Neural progenitor cell (in vitro differentiated cells): ENCODE measurements around the gene MYL11. TPM values are rescaled to one million over a fixed set of nuclear protein-coding genes. Genes with fewer than 3 reads are reported as not detected.
A peak's percentile ranks its signal among the peaks of the same experiment; 100 is the strongest.

Source experiments
- DNase-seq: peaks from one replicate; pipeline ENCODE4 v3.0.0-alpha.2; 2016; ENCODE audit warnings: low spot score
- H2AFZ ChIP-seq: fragments of 200-600 bp; sonication (generic); replicated peaks from 2 replicates; pipeline ENCODE4 v1.6.1; 2016; ENCODE audit warnings: antibody characterized with exemption
- H3F3A ChIP-seq: fragments of 200-600 bp; sonication (generic); 2 replicates; pipeline ENCODE4 v1.6.1; 2016; ENCODE audit warnings: antibody characterized with exemption, low read depth
- H3K27ac ChIP-seq: fragments of 200-600 bp; sonication (generic); 2 replicates; pipeline ENCODE4 v1.5.1; 2016; ENCODE audit warnings: mild to moderate bottlenecking
- H3K27me3 ChIP-seq: fragments of 200-600 bp; sonication (generic); 2 replicates; pipeline ENCODE4 v1.6.1; 2016; ENCODE audit warnings: mild to moderate bottlenecking, moderate library complexity
- H3K36me3 ChIP-seq: fragments of 200-600 bp; sonication (generic); 2 replicates; pipeline ENCODE4 v1.5.1; 2016
- H3K4me1 ChIP-seq: fragments of 200-600 bp; sonication (generic); 2 replicates; pipeline ENCODE4 v1.6.1; 2016; ENCODE audit warnings: mixed run types
- H3K4me2 ChIP-seq: fragments of 200-600 bp; sonication (generic); 2 replicates; pipeline ENCODE4 v1.6.1; 2016
- H3K4me3 ChIP-seq: fragments of 200-600 bp; sonication (generic); 2 replicates; pipeline ENCODE4 v1.5.1; 2016
- H3K79me2 ChIP-seq: fragments of 200-600 bp; sonication (generic); 2 replicates; pipeline ENCODE4 v1.6.1; 2016; ENCODE audit warnings: low read depth
- H3K9ac ChIP-seq: fragments of 200-600 bp; sonication (generic); 2 replicates; pipeline ENCODE4 v1.6.1; 2016
- H3K9me3 ChIP-seq: fragments of 200-600 bp; sonication (generic); 2 replicates; pipeline ENCODE4 v1.5.1; 2016; ENCODE audit warnings: low read depth
- H4K20me1 ChIP-seq: fragments of 200-600 bp; sonication (generic); 2 replicates; pipeline ENCODE4 v1.6.1; 2016; ENCODE audit warnings: low read depth
- H3K27ac Mint-ChIP-seq: 3 replicates; pipeline ENCODE4 v1.8.0; 2021; ENCODE audit warnings: mixed read lengths
- H3K27me3 Mint-ChIP-seq: 2 replicates; pipeline ENCODE4 v1.8.0; 2022; ENCODE audit warnings: low read depth, mild to moderate bottlenecking, inconsistent platforms, moderate library complexity, mixed read lengths; ENCODE audit not compliant: insufficient read depth
- H3K36me3 Mint-ChIP-seq: 3 replicates; pipeline ENCODE4 v1.8.0; 2021; ENCODE audit warnings: mixed read lengths
- H3K4me1 Mint-ChIP-seq: 3 replicates; pipeline ENCODE4 v1.8.0; 2021; ENCODE audit warnings: mixed read lengths
- H3K4me3 Mint-ChIP-seq: 3 replicates; pipeline ENCODE4 v1.8.0; 2021; ENCODE audit warnings: mild to moderate bottlenecking, moderate library complexity, mixed read lengths
- H3K9me3 Mint-ChIP-seq: 3 replicates; pipeline ENCODE4 v1.8.0; 2020; ENCODE audit warnings: mixed read lengths
- CTCF ChIP-seq: fragments of 200-600 bp; sonication (generic); IDR thresholded peaks from 2 replicates; pipeline ENCODE4 v1.5.1; 2017; ENCODE audit warnings: antibody characterized with exemption, mild to moderate bottlenecking
- EZH2 ChIP-seq: fragments of 200-600 bp; sonication (generic); IDR thresholded peaks from 2 replicates; pipeline ENCODE4 v1.6.1; 2017; ENCODE audit warnings: antibody characterized with exemption, mild to moderate bottlenecking, moderate library complexity
- EZH2phosphoT487 ChIP-seq: fragments of 200-600 bp; sonication (generic); IDR thresholded peaks from 2 replicates; pipeline ENCODE4 v1.6.1; 2017; ENCODE audit warnings: antibody characterized with exemption
- small RNA-seq: library from RNA; depleted of rRNA; stranded (forward); fragments of <200 nt; gene quantifications from one replicate; pipeline ENCODE3, GENCODE V24; 2015
- total RNA-seq: library from RNA; depleted of rRNA; stranded (reverse); fragments of >200 nt; gene quantifications from 2 replicates; pipeline ENCODE4 v1.2.3, GENCODE V29; 2015; ENCODE audit warnings: low replicate concordance

The MYL11 gene
- total RNA-seq, 1 donor from 2014 or later = 4.1 TPM

- Mint-ChIP-seq H3K27ac (no peak overlapping the region), H3K9me3 (no peaks in the 10 kb centered on the region), H3K4me1 (peaks cover 11% of the 10 kb centered on the region), H3K4me3 (no peak overlapping the region), H3K27me3 (peaks cover 2% of the 10 kb centered on the region), H3K36me3 (peaks cover 36% of the 10 kb centered on the region)
- Histone ChIP-seq H3K4me1 (peaks cover 4% of the 10 kb centered on the region), H3K9ac (no peak overlapping the region), H2AFZ (no peak overlapping the region), H3K79me2 (no peaks in the 10 kb centered on the region), H3K4me3 (no peak overlapping the region), H4K20me1 (peaks cover 24% of the 10 kb centered on the region), H3F3A (peaks cover 36% of the 10 kb centered on the region), H3K27me3 (no peaks in the 10 kb centered on the region), H3K9me3 (no peaks in the 10 kb centered on the region), H3K4me2 (no peak overlapping the region), H3K27ac (no peak overlapping the region), H3K36me3 (no peaks in the 10 kb centered on the region)
- no peak for DNase-seq
- TF ChIP-seq CTCF = no peak
- TF ChIP-seq EZH2phosphoT487 = no peak
- no peak for TF ChIP-seq EZH2
Measured at GRCh38 chr16:30421010-30421409, 46.4 kb downstream of the MYL11 start.

Small RNA genes lying within 50 kb of the gene (small RNA-seq; reads per million reads assigned to genes)
- 0.50 reads per million, percentile 55 among the genes with 10 or more reads in this experiment for gene RF00406

Other genes starting within 250 kb of the MYL11 start
- gene CORO1A, start 191.2 kb upstream of the MYL11 start, total RNA-seq = 9.4 and 10.6 TPM in 2 replicates
- 90.4 and 133 TPM in 2 replicates for gene BOLA2B, start 181.1 kb upstream of the MYL11 start, total RNA-seq
- gene SLX1A, start 180.9 kb upstream of the MYL11 start, total RNA-seq = 10.4 and 31.7 TPM in 2 replicates
- gene SULT1A3, start 175.5 kb upstream of the MYL11 start, total RNA-seq = 6.2 and 8.5 TPM in 2 replicates
- gene NPIPB13, start 126.3 kb upstream of the MYL11 start, total RNA-seq = 1.9 and 4.0 TPM in 2 replicates
- gene CD2BP2, start 19.5 kb upstream of the MYL11 start, total RNA-seq = 30.4 and 55.1 TPM in 2 replicates
- gene TBC1D10B, start 4.3 kb upstream of the MYL11 start, total RNA-seq = 8.2 and 23.4 TPM in 2 replicates
- 1.1 TPM in 1 of 2 replicates, not detected in the other for gene SEPTIN1, start 7.8 kb downstream of the MYL11 start, total RNA-seq
- gene ZNF48, start 20.6 kb downstream of the MYL11 start, total RNA-seq = 39.3 and 41.8 TPM in 2 replicates
- 6.0 and 17.7 TPM in 2 replicates for gene ZNF771, start 32.8 kb downstream of the MYL11 start, total RNA-seq
- gene DCTPP1, start 55.2 kb downstream of the MYL11 start, total RNA-seq = 30.4 and 47.9 TPM in 2 replicates
- 9.0 and 13.9 TPM in 2 replicates for gene SEPHS2, start 71.1 kb downstream of the MYL11 start, total RNA-seq
- gene ITGAL, start 97.9 kb downstream of the MYL11 start, total RNA-seq = not detected in 2 replicates
- 15.5 and 49.9 TPM in 2 replicates for gene ZNF768, start 151.8 kb downstream of the MYL11 start, total RNA-seq
- 7.0 and 14.5 TPM in 2 replicates for gene ZNF747, start 160.1 kb downstream of the MYL11 start, total RNA-seq
- gene ZNF764, start 183.6 kb downstream of the MYL11 start, total RNA-seq = 3.6 and 12.6 TPM in 2 replicates
- 3.6 and 6.2 TPM in 2 replicates for gene ZNF688, start 196.9 kb downstream of the MYL11 start, total RNA-seq
- 17.8 and 19.5 TPM in 2 replicates for gene ZNF785, start 210.9 kb downstream of the MYL11 start, total RNA-seq
- 9.2 and 15.3 TPM in 2 replicates for gene ZNF689, start 235.6 kb downstream of the MYL11 start, total RNA-seq